Measurements from ENCODE around the gene NCKAP5L.
"Not testable (repeated sequence)": the region's sequence is repeated elsewhere in the genome, so short reads cannot be mapped to it uniquely, and the experiment has no call there.

The NCKAP5L gene

GRCh38 chr12:49798934-49799333 is 29.3 kb downstream of the NCKAP5L start:
- no peak for DNase-seq

- no peak for DNase-seq
Observed at GRCh38 chr12:49798248-49798647, 30.0 kb downstream of the NCKAP5L start.

- DNase-seq = no peak
Observed at GRCh38 chr12:49797449-49797776, 30.8 kb downstream of the NCKAP5L start.

- DNase-seq = no peak
Observed at GRCh38 chr12:49796606-49797448, 31.4 kb downstream of the NCKAP5L start.

GRCh38 chr12:49796155-49796554 is 32.1 kb downstream of the NCKAP5L start:
- DNase-seq = no peak

- DNase-seq = no peak
Observed at GRCh38 chr12:49795654-49796105, 32.5 kb downstream of the NCKAP5L start.

- no peak for DNase-seq
Observed at GRCh38 chr12:49794811-49795653, 33.2 kb downstream of the NCKAP5L start.

GRCh38 chr12:49794021-49794420 is 34.2 kb downstream of the NCKAP5L start:
- DNase-seq = no peak

GRCh38 chr12:49793620-49794019 is 34.6 kb downstream of the NCKAP5L start:
- DNase-seq = no peak

GRCh38 chr12:49792976-49793580 is 35.1 kb downstream of the NCKAP5L start:
- DNase-seq = no peak

GRCh38 chr12:49792181-49792970 is 35.8 kb downstream of the NCKAP5L start:
- DNase-seq = no peak

GRCh38 chr12:49791700-49792099 is 36.5 kb downstream of the NCKAP5L start:
- DNase-seq = no peak

GRCh38 chr12:49790741-49791555 is 37.3 kb downstream of the NCKAP5L start:
- no peak for DNase-seq

GRCh38 chr12:49789992-49790391 is 38.2 kb downstream of the NCKAP5L start:
- DNase-seq = no peak

GRCh38 chr12:49787672-49788071 is 40.5 kb downstream of the NCKAP5L start:
- DNase-seq = no peak

- no peak for DNase-seq
Observed at GRCh38 chr12:49784756-49785409, 43.3 kb downstream of the NCKAP5L start.

GRCh38 chr12:49783917-49784676 is 44.1 kb downstream of the NCKAP5L start:
- peak in 1 of 2 donors; percentile 26 for DNase-seq

- DNase-seq = not testable (repeated sequence)
Observed at GRCh38 chr12:49780914-49781313, 47.3 kb downstream of the NCKAP5L start.

GRCh38 chr12:49779581-49779980 is 48.6 kb downstream of the NCKAP5L start:
- DNase-seq = no peak
